Osteocyte (in vitro differentiated cells): ENCODE results near the gene ITIH4. TPM values are rescaled to one million over a fixed set of nuclear protein-coding genes. Genes with fewer than 3 reads are reported as not detected.
A peak's percentile ranks its signal among the peaks of the same experiment; 100 is the strongest.

Experiments used
- DNase-seq: peaks from one replicate; pipeline ENCODE4 v3.0.0; 2021; ENCODE audit warnings: mixed read lengths; ENCODE audit not compliant: unreplicated experiment; ENCODE audit errors: extremely low spot score
- H3K27ac Mint-ChIP-seq: one replicate; pipeline ENCODE4 v1.8.0; 2021; ENCODE audit warnings: mild to moderate bottlenecking, mixed read lengths; ENCODE audit not compliant: unreplicated experiment
- H3K27me3 Mint-ChIP-seq: one replicate; pipeline ENCODE4 v1.8.0; 2021; ENCODE audit warnings: mixed read lengths; ENCODE audit not compliant: unreplicated experiment
- H3K36me3 Mint-ChIP-seq: one replicate; pipeline ENCODE4 v1.8.0; 2021; ENCODE audit warnings: mixed read lengths; ENCODE audit not compliant: unreplicated experiment
- H3K4me1 Mint-ChIP-seq: one replicate; pipeline ENCODE4 v1.8.0; 2021; ENCODE audit warnings: mixed read lengths; ENCODE audit not compliant: unreplicated experiment
- H3K4me3 Mint-ChIP-seq: one replicate; pipeline ENCODE4 v1.8.0; 2021; ENCODE audit warnings: mild to moderate bottlenecking, moderate library complexity, mixed read lengths; ENCODE audit not compliant: unreplicated experiment
- H3K9me3 Mint-ChIP-seq: one replicate; pipeline ENCODE4 v1.8.0; 2021; ENCODE audit warnings: mixed read lengths; ENCODE audit not compliant: unreplicated experiment
- CTCF ChIP-seq: fragments of 200-600 bp; sonication (generic); IDR thresholded peaks from 2 replicates; pipeline ENCODE4 v1.5.0; 2021; ENCODE audit warnings: antibody characterized with exemption, mild to moderate bottlenecking, moderate library complexity
- total RNA-seq: library from RNA; stranded (reverse); gene quantifications from 2 replicates; pipeline ENCODE4 v1.2.1, GENCODE V29; 2021

The ITIH4 gene
- total RNA-seq, 1 donor from 2014 or later = 7.2 TPM

- no peak overlapping the region for H3K4me3 Mint-ChIP-seq
- no peak overlapping the region for H3K27ac Mint-ChIP-seq
- DNase-seq = no peak
- peaks cover 2% of the 10 kb centered on the region for H3K36me3 Mint-ChIP-seq
- peaks cover 12% of the 10 kb centered on the region for H3K4me1 Mint-ChIP-seq
- H3K27me3 Mint-ChIP-seq = no peaks in the 10 kb centered on the region
- no peaks in the 10 kb centered on the region for H3K9me3 Mint-ChIP-seq
- TF ChIP-seq CTCF = no peak
Observed at GRCh38 chr3:52874864-52875587, 44.6 kb upstream of the ITIH4 start.

GRCh38 chr3:52874160-52874701, 43.8 kb upstream of the ITIH4 start:
- Mint-ChIP-seq H3K27me3 (no peaks in the 10 kb centered on the region), H3K36me3 (peaks cover under 1% of the 10 kb centered on the region), H3K9me3 (no peaks in the 10 kb centered on the region), H3K4me3 (no peak overlapping the region), H3K27ac (peak overlapping the region; percentile 15), H3K4me1 (peaks cover 12% of the 10 kb centered on the region)
- TF ChIP-seq CTCF = no peak
- no peak for DNase-seq

GRCh38 chr3:52873433-52874159, 43.1 kb upstream of the ITIH4 start:
- DNase-seq = no peak
- no peaks in the 10 kb centered on the region for H3K9me3 Mint-ChIP-seq
- peaks cover 12% of the 10 kb centered on the region for H3K4me1 Mint-ChIP-seq
- no peaks in the 10 kb centered on the region for H3K27me3 Mint-ChIP-seq
- no peaks in the 10 kb centered on the region for H3K36me3 Mint-ChIP-seq
- no peak for TF ChIP-seq CTCF
- H3K4me3 Mint-ChIP-seq = no peak overlapping the region
- no peak overlapping the region for H3K27ac Mint-ChIP-seq

GRCh38 chr3:52872245-52872644, 41.8 kb upstream of the ITIH4 start:
- no peaks in the 10 kb centered on the region for H3K36me3 Mint-ChIP-seq
- H3K9me3 Mint-ChIP-seq = no peaks in the 10 kb centered on the region
- peaks cover 12% of the 10 kb centered on the region for H3K4me1 Mint-ChIP-seq
- no peak for DNase-seq
- no peak overlapping the region for H3K4me3 Mint-ChIP-seq
- no peak for TF ChIP-seq CTCF
- no peaks in the 10 kb centered on the region for H3K27me3 Mint-ChIP-seq
- no peak overlapping the region for H3K27ac Mint-ChIP-seq

GRCh38 chr3:52871761-52872160, 41.3 kb upstream of the ITIH4 start:
- no peak overlapping the region for H3K27ac Mint-ChIP-seq

More at GRCh38 chr3:52871761-52872160, 41.3 kb upstream of the ITIH4 start:
- no peak for DNase-seq
- Mint-ChIP-seq H3K27me3 (no peaks in the 10 kb centered on the region), H3K9me3 (no peaks in the 10 kb centered on the region), H3K36me3 (no peaks in the 10 kb centered on the region), H3K4me3 (no peak overlapping the region), H3K4me1 (peaks cover 12% of the 10 kb centered on the region)
- no peak for TF ChIP-seq CTCF
